Fibroblast of peridontal ligament (primary cell): Measurements from ENCODE around the gene SMCO4.

Experiments
- DNase-seq: peaks from one replicate; pipeline ENCODE4 v3.0.0-alpha.2; 2010; ENCODE audit errors: extremely low read depth

SMCO4 gene

GRCh38 chr11:93528757-93529645 is 14.2 kb downstream of the SMCO4 start:
- DNase-seq, result peak; percentile 21

GRCh38 chr11:93528252-93528651 is 14.9 kb downstream of the SMCO4 start:
- no peak for DNase-seq

DNA sequence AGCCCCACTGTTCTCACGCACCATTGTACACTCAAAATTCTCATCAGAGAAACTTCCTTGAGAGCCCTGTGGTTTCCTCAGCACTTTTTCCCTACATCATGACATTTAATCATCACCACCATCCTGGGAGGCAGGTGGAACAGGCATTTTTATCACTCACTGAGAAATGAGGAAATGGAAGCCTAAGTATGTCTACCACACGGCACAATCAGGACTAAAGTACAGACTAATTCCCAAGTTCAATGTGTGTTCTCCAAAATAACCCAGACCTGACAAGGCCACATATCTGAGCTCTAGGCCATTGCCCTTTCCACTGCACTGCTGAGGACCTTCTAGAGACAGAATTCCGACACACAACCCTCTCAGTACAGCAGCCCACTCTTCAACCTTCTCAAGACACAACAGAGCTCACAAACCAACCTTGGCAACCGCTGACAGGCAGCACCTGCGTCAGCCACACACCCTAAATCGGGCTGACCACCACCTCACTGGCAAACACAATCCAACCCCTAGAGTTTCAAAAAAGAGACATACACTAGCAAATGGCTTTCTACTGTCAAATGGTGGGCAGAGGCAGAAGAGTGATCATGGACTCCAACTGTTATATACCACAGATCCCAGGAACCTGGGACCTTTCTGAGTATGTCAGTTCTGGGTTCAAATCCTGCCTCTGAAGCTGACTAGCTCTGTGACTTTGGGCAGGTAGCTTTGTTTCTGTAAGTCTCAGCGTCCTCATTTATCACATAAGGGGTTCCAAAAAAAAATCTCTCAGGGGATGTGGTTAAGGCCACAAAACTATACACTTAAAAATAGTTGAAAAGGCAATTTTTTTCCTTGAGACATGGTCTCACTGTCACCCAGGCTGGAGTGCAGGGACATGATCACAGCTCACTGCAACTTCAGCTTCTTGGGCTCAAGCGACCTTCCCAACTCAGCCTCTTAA is 16.3 kb downstream of the SMCO4 start:
- DNase-seq, result no peak

DNA sequence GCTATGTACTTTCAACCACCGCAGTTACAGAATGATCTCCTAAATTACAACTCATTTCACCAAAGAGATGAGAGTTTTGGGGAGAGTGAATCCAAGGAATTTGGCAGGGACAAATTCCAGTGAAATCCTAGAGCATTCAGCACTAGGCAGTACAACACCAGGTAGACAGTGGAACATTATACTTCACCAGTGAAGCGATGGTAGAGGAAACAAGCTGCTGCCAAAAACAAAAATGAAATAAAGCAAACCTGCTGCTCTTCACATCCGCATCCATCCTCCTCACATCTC is 16.9 kb downstream of the SMCO4 start:
- no peak for DNase-seq

DNA sequence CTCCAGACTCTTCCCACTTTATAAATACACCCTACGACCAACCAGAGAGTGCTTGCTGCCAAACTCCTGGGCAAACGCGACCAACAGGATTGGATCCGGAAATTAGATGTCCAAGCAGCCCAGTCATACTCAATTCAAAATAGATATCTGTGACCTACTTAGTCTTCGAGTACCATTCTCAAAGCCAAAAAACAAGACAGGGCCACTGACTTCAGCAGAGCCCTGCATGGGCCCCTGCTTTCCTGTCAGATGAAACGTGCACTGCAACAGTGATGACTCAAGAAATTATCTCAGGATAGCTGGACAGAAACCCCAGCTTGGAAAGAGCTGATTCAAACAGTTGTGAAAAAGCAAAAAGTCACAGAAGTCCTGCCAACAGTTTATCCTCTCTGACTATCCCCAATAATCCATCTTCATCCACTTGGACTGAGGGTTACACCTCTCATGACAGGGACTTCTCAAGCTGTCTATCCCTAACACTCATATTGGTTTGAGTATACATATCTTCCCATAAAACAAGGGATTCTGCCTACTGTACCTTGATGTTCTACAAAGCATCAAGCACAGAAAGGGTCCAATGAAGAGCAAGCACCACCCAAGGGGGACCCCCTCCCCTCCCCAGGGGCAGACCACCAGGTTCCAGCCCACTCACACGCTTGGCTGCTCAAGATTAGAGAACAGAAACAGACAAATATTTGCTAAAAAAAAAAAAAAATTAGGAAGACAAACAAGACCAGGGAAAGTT is 17.4 kb downstream of the SMCO4 start:
- DNase-seq, result peak; percentile 54

DNA sequence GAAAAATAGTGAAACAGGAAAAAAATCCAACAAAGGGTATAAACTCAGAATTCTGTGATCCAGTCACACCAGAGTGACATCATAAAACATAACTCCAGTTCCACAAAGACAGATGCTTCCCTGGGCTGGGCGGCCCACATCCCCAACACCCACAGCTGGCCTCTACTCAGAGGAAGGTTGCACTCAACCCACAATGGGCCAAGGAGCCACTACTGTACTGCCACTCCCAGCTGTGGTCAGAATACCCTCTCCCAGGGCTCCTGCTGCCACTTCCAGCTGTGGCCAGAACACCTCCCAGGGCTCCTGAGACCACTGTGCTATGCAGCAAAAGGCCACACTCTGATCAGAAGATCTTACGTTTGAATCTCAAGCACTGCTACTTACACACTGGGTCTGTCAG is 18.3 kb downstream of the SMCO4 start:
- DNase-seq, result no peak

GRCh38 chr11:93524173-93524536 is 19.0 kb downstream of the SMCO4 start:
- DNase-seq, result no peak

DNA sequence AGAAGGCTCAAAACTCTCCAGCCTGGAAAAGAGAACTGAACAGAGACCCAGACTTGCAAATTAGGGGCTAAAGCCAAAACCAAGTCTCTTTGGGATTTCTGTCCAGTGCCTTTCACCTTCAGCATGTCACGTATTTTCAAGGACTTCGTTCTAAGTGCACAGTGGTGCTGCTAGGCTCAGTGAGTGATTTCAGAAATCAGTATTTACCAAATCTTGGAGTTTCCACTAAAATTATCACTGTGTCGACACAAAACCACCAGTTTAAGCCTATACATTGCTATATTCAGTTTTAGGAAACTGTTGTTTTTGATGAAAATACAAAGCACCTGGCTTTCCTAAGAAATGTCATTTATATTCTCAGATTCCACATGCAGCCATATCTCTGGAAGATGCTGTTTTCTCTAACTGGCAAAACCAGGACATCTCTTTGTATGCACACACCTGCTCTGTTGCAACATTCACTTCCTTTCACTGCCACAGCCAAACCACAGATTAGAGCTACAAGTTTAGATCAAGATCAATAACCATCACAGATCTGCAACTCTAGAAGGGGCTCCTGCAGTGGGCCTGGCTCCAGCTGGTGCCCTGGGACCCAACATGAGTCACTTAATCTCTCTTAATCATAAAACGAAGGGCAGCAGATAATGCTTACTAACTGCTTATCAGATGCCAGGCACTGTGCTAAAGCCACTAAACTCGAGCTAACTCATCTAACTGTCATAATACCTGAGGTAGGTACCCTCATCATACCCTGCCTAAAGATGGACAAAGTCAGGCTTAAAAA is 22.3 kb downstream of the SMCO4 start:
- no peak for DNase-seq

DNA sequence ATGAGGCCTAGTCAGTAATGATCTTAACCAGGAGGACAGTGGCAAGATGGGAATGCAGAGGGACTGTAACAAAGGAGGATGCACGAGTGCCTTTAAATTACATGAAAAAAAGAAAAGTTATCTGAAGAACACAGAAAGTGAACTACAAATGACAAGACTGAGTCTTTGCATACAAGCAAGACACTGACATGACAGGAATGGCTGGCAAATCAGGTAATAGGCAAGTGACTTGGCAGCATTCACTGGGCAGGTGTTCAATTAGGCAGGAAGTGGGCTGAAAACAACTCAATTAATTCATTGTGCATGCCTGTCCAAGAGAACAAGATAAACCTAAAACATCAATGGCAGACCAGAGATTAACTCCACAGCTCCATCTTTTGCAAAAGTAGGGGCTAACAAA is 24.0 kb downstream of the SMCO4 start:
- no peak for DNase-seq

- no peak for DNase-seq
Measured at GRCh38 chr11:93518081-93518480, 25.1 kb downstream of the SMCO4 start.

DNA sequence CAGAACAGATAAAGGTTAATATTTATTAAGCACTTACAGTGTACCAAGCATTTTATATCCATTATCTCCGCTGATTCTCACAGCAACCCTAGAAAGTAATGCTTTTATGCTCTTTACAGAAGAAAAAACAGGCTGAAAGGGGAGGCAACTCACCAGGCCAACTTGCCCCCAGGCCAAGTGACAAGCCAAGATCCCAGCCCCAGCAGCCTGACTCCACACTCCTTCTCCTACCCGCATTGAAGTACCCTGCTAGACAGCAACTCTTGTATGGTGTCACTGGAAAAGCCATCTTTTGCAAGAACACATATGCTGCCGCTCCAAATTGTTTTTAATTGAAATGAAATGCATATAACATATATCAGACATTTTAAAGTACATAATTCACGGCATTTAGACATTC is 25.6 kb downstream of the SMCO4 start:
- DNase-seq, result no peak

GRCh38 chr11:93517041-93517440 is 26.1 kb downstream of the SMCO4 start:
- no peak for DNase-seq

DNA sequence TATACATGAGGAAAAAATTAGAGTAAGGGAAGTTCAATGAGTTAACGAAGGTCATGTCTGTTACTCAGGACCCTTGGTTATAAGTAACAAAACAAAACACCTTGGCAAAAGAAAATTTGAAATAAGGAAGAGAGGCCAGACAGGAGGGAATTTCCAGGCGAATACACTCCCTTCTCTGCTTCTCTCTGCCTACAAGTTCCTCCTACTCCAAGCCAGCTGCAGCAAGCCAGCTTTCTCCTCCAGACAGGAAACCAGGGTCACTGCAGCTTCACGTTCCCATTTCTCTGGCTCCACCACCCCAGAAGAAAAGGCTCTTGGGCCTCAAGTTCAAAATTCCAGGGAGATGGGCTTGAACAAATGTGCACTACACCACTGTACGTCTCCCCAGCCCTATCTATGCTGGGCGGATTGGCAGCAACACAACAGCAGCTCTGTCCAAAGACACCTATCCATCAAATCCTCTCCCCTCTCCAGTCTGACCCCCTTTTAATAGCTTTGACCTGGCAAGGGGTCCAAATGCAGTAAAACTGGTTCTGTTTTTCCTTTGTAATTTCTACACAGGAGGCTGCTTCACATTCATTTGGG is 27.7 kb downstream of the SMCO4 start:
- DNase-seq, result no peak

GRCh38 chr11:93514712-93515111 is 28.5 kb downstream of the SMCO4 start:
- no peak for DNase-seq

DNA sequence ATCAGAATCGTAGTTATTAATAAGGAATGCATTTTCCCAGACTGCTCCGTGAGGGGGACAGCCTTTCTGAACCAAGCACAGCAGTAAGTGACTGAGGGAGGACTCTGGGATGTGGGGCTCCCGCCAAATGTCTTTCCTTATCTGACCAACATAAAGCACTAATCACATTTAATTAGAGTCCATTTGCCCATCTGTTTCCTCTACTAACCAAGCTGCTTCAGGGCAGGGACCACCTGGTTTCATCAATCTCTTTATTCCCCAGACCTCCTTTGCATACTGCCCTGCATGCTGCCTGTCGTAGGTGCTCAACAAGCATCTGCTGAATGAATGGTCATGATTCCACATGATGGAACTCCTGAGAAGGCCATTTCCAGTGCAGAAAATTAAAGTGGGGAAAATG is 29.4 kb downstream of the SMCO4 start:
- DNase-seq, result no peak

GRCh38 chr11:93512949-93513667 is 30.1 kb downstream of the SMCO4 start:
- no peak for DNase-seq

GRCh38 chr11:93512073-93512475 is 31.1 kb downstream of the SMCO4 start:
- no peak for DNase-seq

- DNase-seq, result no peak
Measured at GRCh38 chr11:93510196-93510873, 32.9 kb downstream of the SMCO4 start.

DNA sequence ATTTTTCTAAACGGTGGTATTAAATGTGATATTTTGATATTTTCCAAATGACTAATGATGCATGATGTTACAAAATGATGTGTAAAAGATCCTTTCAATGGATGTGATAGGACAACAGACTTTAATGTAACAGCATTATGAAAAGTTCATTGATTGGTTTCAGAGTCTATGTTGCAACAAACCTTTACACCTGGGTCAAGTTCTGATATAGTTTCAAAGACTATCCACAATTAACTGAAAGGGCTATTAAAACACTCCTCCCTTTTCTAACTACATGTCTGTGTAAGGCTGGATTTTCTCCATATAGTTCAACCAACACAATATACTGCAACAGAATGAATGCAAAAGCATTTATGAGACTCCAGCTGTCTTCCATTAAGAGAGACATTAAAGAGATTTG is 35.7 kb downstream of the SMCO4 start:
- DNase-seq, result no peak

- DNase-seq, result no peak
Measured at GRCh38 chr11:93505703-93506102, 37.5 kb downstream of the SMCO4 start.
